Neural crest cell (in vitro differentiated cells): ENCODE data around the gene FEZF1. TPM values are rescaled to one million over a fixed set of nuclear protein-coding genes. Genes with fewer than 3 reads are reported as not detected.

ENCODE experiments used
- DNase-seq: peaks from one replicate; pipeline ENCODE4 v3.0.0; 2021; ENCODE audit warnings: low read depth, mixed read lengths, low spot score
- H3K27ac Mint-ChIP-seq: one replicate; pipeline ENCODE4 v1.8.0; 2021; ENCODE audit warnings: mild to moderate bottlenecking, mixed read lengths; ENCODE audit not compliant: unreplicated experiment
- H3K27me3 Mint-ChIP-seq: 2 replicates; pipeline ENCODE4 v1.8.0; 2021; ENCODE audit warnings: low read depth, mild to moderate bottlenecking, mixed read lengths
- H3K36me3 Mint-ChIP-seq: 2 replicates; pipeline ENCODE4 v1.8.0; 2021; ENCODE audit warnings: low read depth, mild to moderate bottlenecking, mixed read lengths
- H3K4me1 Mint-ChIP-seq: 2 replicates; pipeline ENCODE4 v1.8.0; 2021; ENCODE audit warnings: mixed read lengths
- H3K4me3 Mint-ChIP-seq: one replicate; pipeline ENCODE4 v1.8.0; 2021; ENCODE audit warnings: mild to moderate bottlenecking, mixed read lengths
- H3K9me3 Mint-ChIP-seq: 2 replicates; pipeline ENCODE4 v1.8.0; 2021; ENCODE audit warnings: mixed read lengths
- total RNA-seq: library from RNA; stranded (reverse); gene quantifications from 2 replicates; pipeline ENCODE4 v1.2.1, GENCODE V29; 2021
- TF ChIP-seq, protein P1 (sequence below): fragments of 200-600 bp; sonication (generic); conservative IDR thresholded peaks from 2 replicates; pipeline ENCODE4 v1.5.0; 2021; ENCODE audit warnings: antibody characterized with exemption, mild to moderate bottlenecking

The FEZF1 gene
- total RNA-seq, 1 donor from 2014 or later, result not detected

DNA sequence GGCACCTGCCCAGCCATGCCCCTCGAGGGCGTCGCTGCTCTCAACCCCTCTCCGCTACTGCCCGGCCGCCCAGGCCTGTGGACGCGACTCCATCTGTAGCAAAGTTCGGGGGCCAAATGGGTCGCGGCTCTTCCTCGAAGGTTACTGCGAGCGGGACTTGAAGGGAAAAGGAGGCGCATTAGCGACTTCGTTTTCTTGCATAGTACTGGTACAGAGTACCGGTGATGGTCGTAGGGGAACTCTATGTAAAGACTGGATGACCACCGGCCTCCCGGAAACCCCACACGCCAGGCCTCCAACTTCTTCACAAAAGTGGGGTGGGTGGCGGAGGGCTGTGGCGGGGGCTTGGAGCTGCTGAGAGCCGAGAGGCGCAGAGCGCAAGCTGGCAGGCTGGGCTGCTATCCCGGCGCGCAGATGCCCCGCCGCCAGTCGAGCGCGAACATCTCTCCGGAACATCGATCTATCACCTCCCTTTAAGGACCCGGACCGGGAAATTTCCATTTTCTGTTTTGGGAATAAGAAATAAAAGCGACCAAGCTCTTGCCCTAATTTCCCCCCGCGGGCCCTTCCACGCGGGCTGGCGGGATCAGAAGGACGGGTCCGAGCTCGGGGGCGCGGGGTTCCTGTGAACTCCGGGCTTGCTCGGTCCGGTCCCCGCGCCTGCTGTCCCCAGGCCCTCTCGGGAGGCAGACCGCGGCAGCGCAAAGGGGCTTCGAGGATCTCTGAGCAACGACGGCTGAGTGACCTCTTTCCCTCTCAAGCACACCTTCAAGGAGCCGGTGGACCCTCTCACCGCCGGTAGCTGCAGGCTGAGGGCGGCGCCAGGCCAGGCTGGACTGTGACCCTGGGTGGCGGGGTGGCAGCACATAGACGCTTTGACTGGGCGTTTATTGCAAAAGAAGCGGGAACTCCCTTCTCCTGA is 12.2 kb upstream of the FEZF1 start:
- DNase-seq, result no peak

DNA sequence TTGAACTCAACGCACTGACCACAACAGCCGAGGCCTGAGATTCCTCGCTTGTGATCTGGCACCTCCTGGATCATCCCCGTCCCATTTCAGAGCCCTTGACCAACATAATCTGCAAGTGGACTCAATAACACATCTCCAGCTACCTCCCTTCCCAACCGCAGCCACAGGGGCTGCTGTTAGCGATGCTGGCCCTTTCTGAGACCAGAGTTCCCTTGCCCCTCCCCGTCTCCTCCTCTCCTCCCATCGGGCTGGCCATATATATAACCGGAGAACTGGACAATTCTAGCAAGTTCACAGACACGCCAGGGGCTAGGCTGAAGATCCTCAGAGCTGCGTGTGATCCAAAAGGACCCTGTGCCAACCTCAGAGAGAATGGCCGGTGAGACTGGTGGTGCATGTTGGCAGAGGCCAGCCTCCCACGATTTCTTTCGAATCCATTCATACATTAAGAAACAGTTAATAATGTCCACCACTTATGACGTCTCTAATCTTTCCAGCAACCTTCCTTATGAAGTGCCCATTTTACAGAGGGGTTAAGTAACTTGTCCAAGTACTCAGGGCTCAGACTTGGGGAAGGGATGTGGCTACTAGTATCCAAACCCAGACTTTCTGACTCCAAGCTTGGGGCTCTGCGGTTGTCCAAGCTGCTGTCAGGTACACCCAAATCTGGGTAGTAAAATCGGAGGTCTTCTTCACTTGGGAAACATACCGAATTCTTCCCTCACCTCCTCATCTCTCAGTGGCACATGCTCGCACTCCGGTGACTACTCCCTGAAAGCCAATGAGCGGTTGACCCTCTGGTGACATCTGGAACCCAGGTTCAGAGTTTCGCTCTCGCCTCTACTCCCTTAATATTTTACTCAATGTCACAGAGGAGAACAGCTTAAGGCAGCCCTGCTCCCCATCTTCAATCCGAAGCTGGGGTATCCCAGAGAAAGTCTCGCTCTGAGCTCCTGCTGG is 11.2 kb upstream of the FEZF1 start:
- DNase-seq, result no peak
- H3K27ac Mint-ChIP-seq, result no peak overlapping the region
- peaks cover 4% of the 10 kb centered on the region for H3K36me3 Mint-ChIP-seq
- peaks cover 96% of the 10 kb centered on the region for H3K27me3 Mint-ChIP-seq
- H3K4me1 Mint-ChIP-seq, result peaks cover 19% of the 10 kb centered on the region
- H3K4me3 Mint-ChIP-seq, result peak overlapping the region; percentile 11
- TF ChIP-seq, protein P1, sequence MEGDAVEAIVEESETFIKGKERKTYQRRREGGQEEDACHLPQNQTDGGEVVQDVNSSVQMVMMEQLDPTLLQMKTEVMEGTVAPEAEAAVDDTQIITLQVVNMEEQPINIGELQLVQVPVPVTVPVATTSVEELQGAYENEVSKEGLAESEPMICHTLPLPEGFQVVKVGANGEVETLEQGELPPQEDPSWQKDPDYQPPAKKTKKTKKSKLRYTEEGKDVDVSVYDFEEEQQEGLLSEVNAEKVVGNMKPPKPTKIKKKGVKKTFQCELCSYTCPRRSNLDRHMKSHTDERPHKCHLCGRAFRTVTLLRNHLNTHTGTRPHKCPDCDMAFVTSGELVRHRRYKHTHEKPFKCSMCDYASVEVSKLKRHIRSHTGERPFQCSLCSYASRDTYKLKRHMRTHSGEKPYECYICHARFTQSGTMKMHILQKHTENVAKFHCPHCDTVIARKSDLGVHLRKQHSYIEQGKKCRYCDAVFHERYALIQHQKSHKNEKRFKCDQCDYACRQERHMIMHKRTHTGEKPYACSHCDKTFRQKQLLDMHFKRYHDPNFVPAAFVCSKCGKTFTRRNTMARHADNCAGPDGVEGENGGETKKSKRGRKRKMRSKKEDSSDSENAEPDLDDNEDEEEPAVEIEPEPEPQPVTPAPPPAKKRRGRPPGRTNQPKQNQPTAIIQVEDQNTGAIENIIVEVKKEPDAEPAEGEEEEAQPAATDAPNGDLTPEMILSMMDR, result no peak
- no peaks in the 10 kb centered on the region for H3K9me3 Mint-ChIP-seq

More for the DNA sequence above, 12.2 kb upstream of the FEZF1 start:
- Mint-ChIP-seq H3K36me3 (no peaks in the 10 kb centered on the region), H3K27ac (no peak overlapping the region), H3K4me3 (peak overlapping the region; percentile 51), H3K4me1 (peaks cover 10% of the 10 kb centered on the region), H3K9me3 (no peaks in the 10 kb centered on the region), H3K27me3 (peaks cover 95% of the 10 kb centered on the region)
- TF ChIP-seq, protein P1, result no peak

DNA sequence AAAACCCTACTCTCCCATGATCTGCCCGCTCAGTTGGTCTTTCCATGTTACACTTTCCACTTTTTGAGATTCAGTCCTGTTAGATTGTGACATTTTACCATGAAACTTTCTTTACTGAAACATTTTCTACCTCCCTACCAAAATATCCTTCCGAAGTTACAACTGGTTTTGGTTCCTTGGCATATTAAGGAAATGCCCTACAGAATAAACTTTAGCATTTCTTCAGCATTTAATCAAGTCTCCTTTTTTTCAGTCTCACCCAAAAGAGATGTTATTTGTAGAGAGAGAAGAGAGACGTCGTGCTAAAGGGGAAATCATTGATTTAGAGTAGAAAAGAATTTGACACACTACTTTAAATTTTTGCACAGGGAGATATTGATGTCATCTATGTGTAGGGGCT is 9.7 kb upstream of the FEZF1 start:
- H3K27me3 Mint-ChIP-seq, result peaks cover 98% of the 10 kb centered on the region
- H3K4me3 Mint-ChIP-seq, result no peak overlapping the region
- peaks cover 27% of the 10 kb centered on the region for H3K4me1 Mint-ChIP-seq

DNA sequence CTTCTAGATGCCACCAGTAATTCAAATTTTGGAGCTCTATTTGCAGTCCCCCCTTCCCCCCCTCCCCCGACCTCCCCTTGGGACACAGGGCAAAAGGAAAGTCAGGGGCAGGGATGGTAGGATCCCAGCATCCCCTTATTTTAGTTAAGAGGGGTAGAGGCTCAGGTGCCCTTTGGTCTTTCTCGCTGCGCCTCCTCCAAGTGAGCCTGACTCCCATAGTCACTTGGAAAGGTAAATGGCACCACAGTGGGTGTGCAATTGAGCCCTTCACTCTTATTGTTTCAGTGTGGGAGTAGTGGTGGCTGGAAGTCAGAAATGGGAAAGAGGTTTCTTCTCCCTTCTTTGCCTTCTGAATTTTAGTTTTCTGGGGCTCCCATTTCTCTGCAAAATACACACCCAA is 8.2 kb upstream of the FEZF1 start:
- H3K4me3 Mint-ChIP-seq, result no peak overlapping the region

More for the DNA sequence above, 9.7 kb upstream of the FEZF1 start:
- DNase-seq, result no peak
- Mint-ChIP-seq H3K27ac (no peak overlapping the region), H3K36me3 (peaks cover 4% of the 10 kb centered on the region), H3K9me3 (no peaks in the 10 kb centered on the region)
- TF ChIP-seq, protein P1, result no peak

More for the DNA sequence above, 8.2 kb upstream of the FEZF1 start:
- Mint-ChIP-seq H3K27ac (no peak overlapping the region), H3K9me3 (no peaks in the 10 kb centered on the region), H3K27me3 (peaks cover 99% of the 10 kb centered on the region), H3K4me1 (peaks cover 27% of the 10 kb centered on the region), H3K36me3 (peaks cover 4% of the 10 kb centered on the region)
- DNase-seq, result no peak
- TF ChIP-seq, protein P1, result no peak
